Immature natural killer cell (primary cell): ENCODE results near the gene C1D. TPM values are rescaled to one million over a fixed set of nuclear protein-coding genes. Genes with fewer than 3 reads are reported as not detected.

Experiments
- DNase-seq, 3 donors: peaks; one replicate each; pipeline ENCODE4 v3.0.0; 2022; ENCODE audit warnings: mixed read lengths in 1 of 3
- H3K27ac Mint-ChIP-seq, 6 donors: one replicate each; pipeline ENCODE4 v1.8.0; 2020; ENCODE audit warnings: mixed read lengths in 6 of 6, mild to moderate bottlenecking in 5 of 6, inconsistent platforms in 4 of 6, moderate library complexity in 3 of 6
- H3K27me3 Mint-ChIP-seq, 3 donors: one replicate each; pipeline ENCODE4 v1.8.0; 2020 to 2021; ENCODE audit warnings: low read depth in 3 of 3, mild to moderate bottlenecking in 3 of 3, mixed read lengths in 3 of 3, moderate library complexity in 3 of 3, inconsistent platforms in 1 of 3
- H3K36me3 Mint-ChIP-seq, 3 donors: one replicate each; pipeline ENCODE4 v1.8.0; 2020; ENCODE audit warnings: mixed read lengths in 3 of 3, inconsistent platforms in 2 of 3, mild to moderate bottlenecking in 2 of 3
- H3K4me1 Mint-ChIP-seq, 2 donors: one replicate each; pipeline ENCODE4 v1.8.0; 2020; ENCODE audit warnings: inconsistent platforms in 2 of 2, mild to moderate bottlenecking in 2 of 2, mixed read lengths in 2 of 2, moderate library complexity in 1 of 2
- H3K4me3 Mint-ChIP-seq, 5 donors: one replicate each; pipeline ENCODE4 v1.8.0; 2020; ENCODE audit warnings: mild to moderate bottlenecking in 5 of 5, mixed read lengths in 5 of 5, inconsistent platforms in 3 of 5, moderate library complexity in 3 of 5
- H3K9me3 Mint-ChIP-seq, 6 donors: one replicate each; pipeline ENCODE4 v1.8.0; 2020; ENCODE audit warnings: mild to moderate bottlenecking in 6 of 6, mixed read lengths in 6 of 6, inconsistent platforms in 4 of 6, moderate library complexity in 3 of 6
- polyA plus RNA-seq, 3 donors: library from polyadenylated mRNA; unstranded; fragments of 300-500 nt; fragmentation: Illumina TruSeq; gene quantifications; one replicate each; pipeline ENCODE4 v1.2.3, GENCODE V29; 2021

Gene C1D, protein sequence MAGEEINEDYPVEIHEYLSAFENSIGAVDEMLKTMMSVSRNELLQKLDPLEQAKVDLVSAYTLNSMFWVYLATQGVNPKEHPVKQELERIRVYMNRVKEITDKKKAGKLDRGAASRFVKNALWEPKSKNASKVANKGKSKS
- polyA plus RNA-seq, result 10 to 100 TPM in 2 of 3 donors, 1 to 10 TPM in 1; 5.1 to 48.6 (median 32.2) TPM

DNA sequence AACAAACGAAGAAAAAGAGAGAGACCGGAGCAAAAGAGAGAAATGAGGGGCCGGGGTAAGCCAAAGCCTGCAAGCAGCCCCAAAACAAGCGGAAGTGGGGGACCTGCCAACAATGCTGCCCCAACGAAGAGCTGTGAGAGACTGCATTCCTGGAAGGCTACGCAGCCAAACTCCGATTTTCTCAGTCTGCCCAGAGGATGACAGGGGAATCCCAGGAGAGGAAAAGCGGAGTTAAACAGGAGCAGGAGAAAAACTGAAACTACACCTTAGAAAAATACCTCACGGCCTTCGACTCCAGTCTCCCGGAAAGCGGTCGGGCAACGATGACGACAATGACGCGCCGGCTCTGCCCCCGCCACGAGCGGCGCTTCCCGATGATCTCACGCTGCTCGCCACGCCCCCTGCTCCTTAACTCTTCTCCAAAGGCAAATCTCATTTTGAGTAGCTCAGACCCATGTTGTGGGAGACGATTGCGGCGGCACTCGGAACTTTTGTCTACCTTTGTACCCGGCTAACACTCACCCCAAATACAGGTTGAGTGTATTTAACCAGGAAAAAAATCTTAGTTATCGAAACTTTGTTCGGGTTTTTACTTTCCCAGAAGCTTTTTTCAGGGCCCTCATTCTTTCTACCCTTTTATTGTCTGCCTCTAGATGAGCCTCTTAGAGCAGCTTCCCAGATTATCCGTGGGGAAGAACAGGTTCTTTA lies at the start of gene C1D:
Gene C1D, minus strand, starts transcription at position 325 of the 708 bp plus-strand sequence. CDS start 15,694 bp downstream, outside the sequence.
- Mint-ChIP-seq H3K9me3 (no peaks in the 10 kb centered on the region), H3K27ac (peak within 1 kb of the TSS; percentile 98 to 99 (median 98)), H3K36me3 (no peaks in the 10 kb centered on the region), H3K27me3 (peaks cover 7 to 13% (median 7%) of the 10 kb centered on the region in 3 donors), H3K4me3 (peak within 1 kb of the TSS; percentile 93 to 99 (median 96)), H3K4me1 (peaks cover 27 to 57% of the 10 kb centered on the region in 2 donors)
- peak; percentile 89 to 90 (median 90) for DNase-seq

- Mint-ChIP-seq H3K9me3 (peaks cover 13 to 15% (median 14%) of the 10 kb centered on the region in 6 donors), H3K4me3 (no peak overlapping the region), H3K4me1 (no peaks in the 10 kb centered on the region), H3K27me3 (peaks cover 0 to 2% (median 0%) of the 10 kb centered on the region in 3 donors), H3K27ac (no peak overlapping the region), H3K36me3 (peaks cover 11 to 18% (median 13%) of the 10 kb centered on the region in 3 donors)
- DNase-seq, result no peak
These were observed 47.3 kb upstream of the C1D start for GRCh38 chr2:68110102-68110501.

DNA sequence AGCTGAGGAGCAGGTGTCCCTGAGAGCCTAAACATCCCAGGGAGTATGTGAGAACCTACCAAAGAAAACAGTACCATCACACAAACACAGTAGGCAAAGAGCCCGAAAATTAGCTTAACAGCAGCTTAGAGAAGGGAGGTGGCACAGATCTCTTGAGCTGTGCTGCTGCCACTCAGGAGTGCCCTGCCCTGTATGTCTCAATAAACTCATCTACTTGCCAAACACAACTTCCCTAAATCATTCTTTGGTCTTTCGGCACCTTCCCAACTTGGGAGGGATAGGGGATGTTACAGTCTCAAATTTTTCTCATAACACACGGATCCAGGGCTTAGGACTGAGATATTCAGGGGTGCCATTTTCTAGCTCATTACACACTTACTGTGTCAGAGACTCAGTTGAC lies 45.3 kb upstream of the C1D start:
- Mint-ChIP-seq H3K36me3 (peaks cover 11 to 22% (median 13%) of the 10 kb centered on the region in 3 donors), H3K9me3 (peaks cover 13 to 20% (median 14%) of the 10 kb centered on the region in 6 donors), H3K27me3 (peaks cover 0 to 2% (median 0%) of the 10 kb centered on the region in 3 donors), H3K27ac (no peak overlapping the region), H3K4me3 (no peak overlapping the region), H3K4me1 (no peaks in the 10 kb centered on the region)
- no peak for DNase-seq

- Mint-ChIP-seq H3K36me3 (peaks cover 11 to 22% (median 13%) of the 10 kb centered on the region in 3 donors), H3K9me3 (peaks cover 13 to 20% (median 14%) of the 10 kb centered on the region in 6 donors), H3K4me1 (no peaks in the 10 kb centered on the region), H3K4me3 (no peak overlapping the region), H3K27ac (no peak overlapping the region), H3K27me3 (peaks cover 0 to 2% (median 0%) of the 10 kb centered on the region in 3 donors)
- DNase-seq, result no peak
These were observed 44.7 kb upstream of the C1D start for GRCh38 chr2:68107475-68107874.

DNA sequence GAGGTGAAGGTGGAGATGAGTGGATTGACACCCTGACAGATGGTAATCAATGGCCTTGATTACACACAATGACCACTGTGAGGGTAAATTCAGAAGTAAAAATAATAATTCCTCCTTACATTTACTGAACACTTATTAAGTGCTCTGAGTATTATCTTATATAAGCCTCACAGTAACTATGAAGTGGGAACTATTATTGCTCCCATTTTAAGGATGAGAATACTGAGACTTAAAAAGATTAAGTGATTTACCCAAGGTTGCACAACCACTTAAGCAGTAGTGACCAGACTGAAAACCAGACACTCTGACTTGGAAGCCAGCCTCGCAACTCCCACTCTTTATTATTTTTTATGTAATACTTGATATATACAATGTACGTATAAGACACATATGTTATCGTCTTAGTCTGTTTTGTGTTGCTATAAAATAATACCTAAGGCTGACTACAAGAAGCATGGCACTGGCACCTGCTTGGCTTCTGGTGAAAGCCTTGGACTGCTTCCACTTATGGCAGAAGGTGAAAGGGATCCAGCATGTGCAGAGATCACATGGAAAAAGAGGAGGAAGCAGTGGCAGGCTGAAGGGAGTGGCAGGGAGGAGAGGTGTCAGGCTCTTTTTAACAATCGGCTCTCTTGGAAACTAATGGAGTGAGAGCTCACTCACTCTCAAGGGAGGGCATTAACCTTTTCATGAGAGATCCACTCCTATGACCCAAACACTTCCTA lies 41.5 kb upstream of the C1D start:
- Mint-ChIP-seq H3K4me1 (no peaks in the 10 kb centered on the region), H3K36me3 (peaks cover 11 to 22% (median 13%) of the 10 kb centered on the region in 3 donors)

GRCh38 chr2:68103709-68104055 lies 40.9 kb upstream of the C1D start:
- Mint-ChIP-seq H3K36me3 (peaks cover 11 to 22% (median 13%) of the 10 kb centered on the region in 3 donors), H3K27ac (no peak overlapping the region), H3K9me3 (peaks cover 13 to 20% (median 14%) of the 10 kb centered on the region in 6 donors), H3K27me3 (peaks cover 0 to 2% (median 0%) of the 10 kb centered on the region in 3 donors), H3K4me3 (no peak overlapping the region), H3K4me1 (no peaks in the 10 kb centered on the region)
- DNase-seq, result no peak

More for the DNA sequence above, 41.5 kb upstream of the C1D start:
- Mint-ChIP-seq H3K4me3 (no peak overlapping the region), H3K27ac (no peak overlapping the region), H3K9me3 (peaks cover 13 to 20% (median 14%) of the 10 kb centered on the region in 6 donors), H3K27me3 (peaks cover 0 to 2% (median 0%) of the 10 kb centered on the region in 3 donors)
- no peak for DNase-seq

DNA sequence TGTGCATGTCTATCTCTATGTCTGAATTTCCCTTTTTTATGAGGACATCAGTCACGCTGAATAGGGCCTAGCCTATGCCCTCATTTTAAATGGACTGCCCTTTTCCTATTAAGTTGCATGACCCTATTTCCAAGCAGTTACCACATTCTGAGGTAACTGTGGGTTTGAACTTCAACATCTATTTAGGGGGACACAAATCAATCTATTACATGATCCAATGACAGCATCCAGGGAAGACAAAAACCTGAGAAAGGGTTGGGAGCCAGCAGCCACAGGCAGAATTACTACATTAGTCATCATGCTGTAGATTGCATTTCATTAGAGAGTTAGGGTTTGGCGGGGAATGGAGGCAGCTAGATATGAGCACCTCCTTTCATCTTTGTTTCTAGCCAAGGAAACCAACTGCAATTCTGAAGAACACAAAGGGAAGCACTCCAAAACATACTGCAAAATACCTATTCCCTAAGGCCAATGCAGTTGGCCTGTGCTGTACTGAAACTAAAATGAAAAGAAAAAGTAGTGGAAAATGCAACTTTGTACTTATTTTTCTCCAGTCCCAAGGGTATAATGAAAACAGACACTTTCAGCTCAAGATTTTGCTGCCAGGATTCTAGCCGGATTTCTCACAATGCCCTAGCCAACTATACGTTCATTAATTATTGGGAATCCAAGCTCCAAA lies 40.4 kb upstream of the C1D start:
- Mint-ChIP-seq H3K4me1 (no peaks in the 10 kb centered on the region), H3K9me3 (peaks cover 13 to 20% (median 14%) of the 10 kb centered on the region in 6 donors), H3K4me3 (no peak overlapping the region), H3K27ac (no peak overlapping the region), H3K27me3 (peaks cover 0 to 2% (median under 1%) of the 10 kb centered on the region in 3 donors), H3K36me3 (peaks cover 11 to 21% (median 13%) of the 10 kb centered on the region in 3 donors)
- DNase-seq, result no peak

DNA sequence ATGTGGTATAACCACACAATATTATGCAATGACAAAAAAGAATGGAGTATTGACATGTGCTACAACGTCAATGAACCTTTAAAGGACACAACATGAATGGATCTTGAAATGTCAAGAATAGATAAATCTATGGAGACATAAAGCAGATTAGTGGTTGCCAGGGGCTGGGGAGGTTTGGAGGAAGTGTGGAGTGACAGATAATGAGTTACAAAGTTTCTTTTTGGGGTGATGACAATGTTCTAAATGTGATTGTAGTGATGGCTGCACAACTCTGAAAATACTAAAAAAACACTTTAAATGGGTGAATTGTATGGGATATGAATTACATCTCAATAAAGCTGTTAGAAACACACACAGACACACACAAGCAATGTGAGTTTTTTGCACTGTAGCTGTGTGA lies 37.4 kb upstream of the C1D start:
- H3K36me3 Mint-ChIP-seq, result peaks cover 0 to 4% (median 3%) of the 10 kb centered on the region in 3 donors
- peaks cover 0 to 6% (median 0%) of the 10 kb centered on the region in 6 donors for H3K9me3 Mint-ChIP-seq
- peaks cover 7 to 15% of the 10 kb centered on the region in 2 donors for H3K4me1 Mint-ChIP-seq
- H3K27ac Mint-ChIP-seq, result no peak overlapping the region
- DNase-seq, result no peak
- H3K27me3 Mint-ChIP-seq, result peaks cover 2 to 4% (median 2%) of the 10 kb centered on the region in 3 donors
- no peak overlapping the region for H3K4me3 Mint-ChIP-seq

- peaks cover 0 to 3% (median 0%) of the 10 kb centered on the region in 3 donors for H3K36me3 Mint-ChIP-seq
- DNase-seq, result no peak
- H3K4me3 Mint-ChIP-seq, result no peak overlapping the region
- H3K9me3 Mint-ChIP-seq, result no peaks in the 10 kb centered on the region
- peaks cover 2 to 4% (median 4%) of the 10 kb centered on the region in 3 donors for H3K27me3 Mint-ChIP-seq
- no peak overlapping the region for H3K27ac Mint-ChIP-seq
- H3K4me1 Mint-ChIP-seq, result peaks cover 8 to 24% of the 10 kb centered on the region in 2 donors
These were observed 36.5 kb upstream of the C1D start for GRCh38 chr2:68099260-68099659.

DNA sequence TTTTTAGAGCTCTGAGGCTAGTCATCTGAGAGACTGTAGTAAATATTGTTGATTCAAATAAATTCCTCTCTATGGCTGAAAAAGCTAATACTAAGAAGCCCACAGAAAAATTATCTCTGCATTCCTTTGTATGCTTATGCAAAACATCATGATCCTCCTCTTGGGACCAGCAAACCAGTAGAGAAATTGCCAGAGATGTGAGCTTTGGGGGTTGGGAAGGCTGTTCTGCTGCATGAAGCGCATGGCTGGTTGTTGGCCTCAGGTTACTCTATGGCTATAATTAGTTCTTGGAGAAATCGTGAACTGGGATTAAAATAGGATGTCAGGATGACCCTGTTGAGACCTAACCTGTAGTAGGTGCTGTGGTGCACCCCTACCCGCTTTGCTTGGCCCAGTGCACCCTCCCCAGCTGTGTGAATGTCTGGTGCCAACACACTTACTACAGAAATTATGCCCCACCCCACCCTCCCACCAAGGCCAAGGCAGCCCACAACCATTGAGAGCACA lies 35.5 kb upstream of the C1D start:
- peaks cover 8 to 24% of the 10 kb centered on the region in 2 donors for H3K4me1 Mint-ChIP-seq
- H3K27ac Mint-ChIP-seq, result no peak overlapping the region
- H3K9me3 Mint-ChIP-seq, result no peaks in the 10 kb centered on the region
- DNase-seq, result no peak
- H3K4me3 Mint-ChIP-seq, result no peak overlapping the region
- H3K36me3 Mint-ChIP-seq, result peaks cover 0 to 3% (median 0%) of the 10 kb centered on the region in 3 donors
- peaks cover 2 to 4% (median 4%) of the 10 kb centered on the region in 3 donors for H3K27me3 Mint-ChIP-seq

DNA sequence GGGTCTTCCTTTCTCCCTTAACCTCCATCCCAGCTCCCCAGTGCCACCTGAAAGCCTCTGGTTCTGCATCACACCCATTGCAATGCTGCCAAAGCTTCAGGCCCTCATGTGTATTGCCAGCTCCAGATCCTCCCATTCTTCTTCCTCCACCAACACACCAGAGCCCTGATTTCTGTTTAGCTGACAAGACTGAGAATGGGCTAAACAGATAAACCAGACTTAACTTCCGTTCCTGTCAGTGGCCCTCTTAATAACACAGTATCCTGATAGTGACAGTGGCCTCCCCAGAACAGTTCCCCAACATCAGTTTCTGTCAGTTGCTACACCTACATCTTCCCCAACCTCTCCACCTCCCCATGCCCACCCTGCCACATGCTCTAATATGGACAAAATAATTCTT lies 31.3 kb upstream of the C1D start:
- Mint-ChIP-seq H3K27me3 (peaks cover 2 to 6% (median 4%) of the 10 kb centered on the region in 3 donors), H3K36me3 (peaks cover 0 to 3% (median 0%) of the 10 kb centered on the region in 3 donors), H3K27ac (no peak overlapping the region), H3K9me3 (no peaks in the 10 kb centered on the region), H3K4me3 (no peak overlapping the region), H3K4me1 (peaks cover 8 to 24% of the 10 kb centered on the region in 2 donors)
- no peak for DNase-seq

- no peak overlapping the region for H3K4me3 Mint-ChIP-seq
- no peak for DNase-seq
- peaks cover 0 to 3% (median 0%) of the 10 kb centered on the region in 3 donors for H3K36me3 Mint-ChIP-seq
- no peaks in the 10 kb centered on the region for H3K9me3 Mint-ChIP-seq
- peaks cover 2 to 6% (median 4%) of the 10 kb centered on the region in 3 donors for H3K27me3 Mint-ChIP-seq
- peaks cover 8 to 24% of the 10 kb centered on the region in 2 donors for H3K4me1 Mint-ChIP-seq
- no peak overlapping the region for H3K27ac Mint-ChIP-seq
These were observed 30.8 kb upstream of the C1D start for GRCh38 chr2:68093634-68094033.

DNA sequence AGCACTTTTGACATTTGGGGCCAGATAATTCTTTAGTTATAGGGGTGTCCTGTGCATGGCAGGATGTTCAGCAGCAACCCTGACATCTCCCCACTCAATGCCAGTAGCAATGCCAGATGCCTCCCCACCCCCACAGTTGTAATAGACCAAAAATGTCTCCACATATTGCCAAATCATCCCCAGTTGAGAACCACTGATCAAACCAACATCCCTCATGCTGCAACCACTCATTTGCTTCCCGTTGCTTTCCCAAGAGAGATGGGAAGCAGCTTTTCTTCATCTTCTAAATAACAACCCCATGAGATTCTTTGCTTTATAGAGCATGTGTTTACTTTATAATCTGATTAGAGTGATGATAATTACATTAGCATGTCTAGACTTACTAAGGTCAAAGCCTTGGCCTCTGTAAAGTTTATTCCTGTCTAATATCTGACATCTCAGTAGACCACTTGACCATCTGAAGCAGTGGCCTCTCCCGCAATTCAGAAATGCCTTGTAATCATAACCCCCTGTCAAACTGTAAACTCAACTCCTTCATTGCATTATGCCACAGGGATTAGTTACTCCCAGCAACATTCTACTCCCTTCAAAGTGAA lies 28.7 kb upstream of the C1D start:
- H3K4me3 Mint-ChIP-seq, result no peak overlapping the region
- peaks cover 7 to 22% of the 10 kb centered on the region in 2 donors for H3K4me1 Mint-ChIP-seq
- peaks cover 2 to 6% (median 4%) of the 10 kb centered on the region in 3 donors for H3K27me3 Mint-ChIP-seq
- no peaks in the 10 kb centered on the region for H3K9me3 Mint-ChIP-seq
- DNase-seq, result no peak
- H3K36me3 Mint-ChIP-seq, result peaks cover 0 to 6% (median 0%) of the 10 kb centered on the region in 3 donors
- H3K27ac Mint-ChIP-seq, result no peak overlapping the region
